Skeletal muscle satellite cell (primary cell): ENCODE data around the gene ZFP64.
"Not testable (repeated sequence)": the region's sequence is repeated elsewhere in the genome, so short reads cannot be mapped to it uniquely, and the experiment has no call there.

Experiments
- H3K27me3 ChIP-seq: 2 replicates; pipeline ENCODE4 v1.7.0; 2013; ENCODE audit warnings: low read length; ENCODE audit not compliant: control insufficient read depth, insufficient read depth
- H3K36me3 ChIP-seq: 2 replicates; pipeline ENCODE4 v1.7.0; 2013; ENCODE audit warnings: mild to moderate bottlenecking, control low read depth, low read length; ENCODE audit not compliant: insufficient read depth
- H3K4me1 ChIP-seq: 2 replicates; pipeline ENCODE4 v1.7.0; 2013; ENCODE audit warnings: low read length; ENCODE audit not compliant: control insufficient read depth, insufficient read depth
- H3K4me2 ChIP-seq: 2 replicates; pipeline ENCODE4 v1.7.0; 2013; ENCODE audit warnings: mild to moderate bottlenecking, low read length
- H3K4me3 ChIP-seq: 2 replicates; pipeline ENCODE4 v1.7.0; 2013; ENCODE audit warnings: low read length
- H3K9ac ChIP-seq: 2 replicates; pipeline ENCODE4 v1.7.0; 2013; ENCODE audit warnings: mild to moderate bottlenecking, low read depth, low read length, moderate library complexity
- H3K9me3 ChIP-seq: replicated peaks from 2 replicates; pipeline ENCODE4 v1.7.0; 2013; ENCODE audit warnings: mild to moderate bottlenecking, control low read depth, low read length

ZFP64 gene

DNA sequence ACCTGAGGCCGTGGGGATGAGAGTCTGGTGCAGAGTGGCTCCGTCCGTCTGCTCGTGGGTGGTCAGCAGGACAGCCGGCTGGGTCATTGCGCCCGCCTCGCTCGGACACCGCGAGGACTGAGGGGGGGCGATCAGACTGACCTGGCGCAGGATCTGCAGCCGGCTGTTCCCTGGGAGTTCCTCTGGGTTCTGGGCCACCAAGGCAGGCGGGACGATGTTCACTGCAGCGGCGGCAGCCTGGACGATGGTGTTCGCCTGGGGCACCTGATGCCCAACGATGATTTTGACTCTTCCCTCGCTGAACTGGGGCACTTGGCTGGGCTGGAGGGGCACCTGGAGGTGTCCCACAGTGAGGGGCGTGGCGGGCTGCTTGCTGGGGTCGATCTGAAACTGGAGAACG lies 39.2 kb downstream of the ZFP64 start:
- Histone ChIP-seq H3K4me3 (no peak overlapping the region), H3K36me3 (peaks cover 17% of the 10 kb centered on the region), H3K9ac (no peak overlapping the region), H3K27me3 (no peaks in the 10 kb centered on the region), H3K4me2 (no peak overlapping the region), H3K4me1 (no peaks in the 10 kb centered on the region), H3K9me3 (no peaks in the 10 kb centered on the region)

GRCh38 chr20:52150440-52151258 lies 40.9 kb downstream of the ZFP64 start:
- H3K27me3 ChIP-seq: no peaks in the 10 kb centered on the region
- no peak overlapping the region for H3K9ac ChIP-seq
- H3K4me2 ChIP-seq: no peak overlapping the region
- H3K9me3 ChIP-seq: no peaks in the 10 kb centered on the region
- H3K4me3 ChIP-seq: no peak overlapping the region
- H3K4me1 ChIP-seq: no peaks in the 10 kb centered on the region
- peaks cover 8% of the 10 kb centered on the region for H3K36me3 ChIP-seq

DNA sequence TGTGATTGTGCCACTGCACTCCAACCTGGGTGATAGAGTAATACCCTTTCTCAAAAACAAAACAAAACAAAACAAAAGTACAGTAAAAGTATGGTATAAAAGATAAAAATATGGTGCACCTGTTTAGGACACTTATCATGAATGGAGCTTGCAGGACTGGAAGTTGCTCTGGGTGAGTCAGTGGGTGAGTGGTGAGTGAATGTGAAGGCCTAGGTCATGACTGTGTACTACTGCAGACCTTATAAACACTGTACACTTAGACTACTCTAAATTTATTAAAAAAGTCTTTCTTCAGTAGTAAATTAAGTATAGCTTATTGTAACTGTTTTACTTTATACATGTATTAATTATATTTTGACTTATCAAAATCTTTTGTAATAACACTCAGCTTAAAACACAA lies 46.0 kb downstream of the ZFP64 start:
- Histone ChIP-seq H3K9ac (no peak overlapping the region), H3K4me1 (no peaks in the 10 kb centered on the region), H3K27me3 (no peaks in the 10 kb centered on the region), H3K4me3 (no peak overlapping the region), H3K36me3 (no peaks in the 10 kb centered on the region), H3K9me3 (no peaks in the 10 kb centered on the region), H3K4me2 (no peak overlapping the region)

DNA sequence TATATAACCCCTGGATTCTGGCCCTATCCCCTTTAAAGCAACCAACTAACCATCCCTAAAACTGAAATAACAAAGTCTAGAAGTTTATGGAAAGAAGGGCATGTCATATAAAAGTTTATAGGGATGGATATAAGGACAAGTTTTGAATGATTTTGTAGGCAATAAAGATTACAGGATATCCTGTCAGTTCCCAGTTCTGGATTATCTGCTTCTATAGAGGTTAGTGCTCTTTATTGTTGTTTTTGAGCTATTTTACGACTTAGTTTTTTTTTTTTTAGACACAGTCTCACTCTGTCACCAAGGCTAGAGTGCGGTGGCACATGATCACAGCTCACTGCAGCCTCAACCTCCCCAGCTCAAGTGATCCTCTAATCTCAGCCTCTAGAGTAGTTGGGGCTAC lies 48.3 kb downstream of the ZFP64 start:
- Histone ChIP-seq H3K9me3 (no peaks in the 10 kb centered on the region), H3K4me3 (no peak overlapping the region), H3K27me3 (no peaks in the 10 kb centered on the region), H3K9ac (no peak overlapping the region), H3K36me3 (no peaks in the 10 kb centered on the region), H3K4me2 (no peak overlapping the region), H3K4me1 (no peaks in the 10 kb centered on the region)

GRCh38 chr20:52142757-52143156 lies 48.8 kb downstream of the ZFP64 start:
- Histone ChIP-seq H3K27me3 (no peaks in the 10 kb centered on the region), H3K4me2 (no peak overlapping the region), H3K9me3 (no peaks in the 10 kb centered on the region), H3K4me3 (no peak overlapping the region), H3K9ac (no peak overlapping the region), H3K36me3 (no peaks in the 10 kb centered on the region), H3K4me1 (no peaks in the 10 kb centered on the region)

GRCh38 chr20:52139986-52140385 lies 51.6 kb downstream of the ZFP64 start:
- no peak overlapping the region for H3K9ac ChIP-seq
- H3K4me1 ChIP-seq: no peaks in the 10 kb centered on the region
- no peaks in the 10 kb centered on the region for H3K27me3 ChIP-seq
- H3K4me3 ChIP-seq: no peak overlapping the region
- H3K4me2 ChIP-seq: no peak overlapping the region
- no peaks in the 10 kb centered on the region for H3K9me3 ChIP-seq
- H3K36me3 ChIP-seq: no peaks in the 10 kb centered on the region

DNA sequence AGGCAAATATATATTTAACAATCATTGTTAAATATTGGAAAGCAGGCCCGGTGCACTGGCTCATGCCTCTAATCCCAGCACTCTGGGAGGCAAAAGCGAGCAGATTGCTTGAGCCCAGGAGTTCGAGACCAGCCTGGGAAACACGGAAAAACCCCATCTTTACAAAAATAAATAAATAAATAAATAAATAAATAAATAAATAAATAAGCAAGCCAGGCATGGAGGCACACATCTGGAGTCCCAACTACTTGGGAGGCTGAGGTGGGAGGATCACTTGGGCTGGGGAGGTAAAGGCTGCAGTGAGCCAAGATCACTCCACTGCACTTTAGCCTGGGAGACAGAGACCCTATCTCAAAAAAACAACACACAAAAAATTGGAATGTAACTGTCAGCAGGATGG lies 53.7 kb downstream of the ZFP64 start:
- Histone ChIP-seq H3K4me1 (no peaks in the 10 kb centered on the region), H3K9ac (no peak overlapping the region), H3K4me2 (no peak overlapping the region), H3K4me3 (no peak overlapping the region), H3K36me3 (no peaks in the 10 kb centered on the region), H3K9me3 (no peaks in the 10 kb centered on the region), H3K27me3 (no peaks in the 10 kb centered on the region)

- H3K36me3 ChIP-seq, H3K27me3 ChIP-seq, H3K4me1 ChIP-seq, H3K9ac ChIP-seq, H3K9me3 ChIP-seq, H3K4me3 ChIP-seq, H3K4me2 ChIP-seq: not testable (repeated sequence)
Measured at GRCh38 chr20:52133714-52134113, 57.9 kb downstream of the ZFP64 start.

DNA sequence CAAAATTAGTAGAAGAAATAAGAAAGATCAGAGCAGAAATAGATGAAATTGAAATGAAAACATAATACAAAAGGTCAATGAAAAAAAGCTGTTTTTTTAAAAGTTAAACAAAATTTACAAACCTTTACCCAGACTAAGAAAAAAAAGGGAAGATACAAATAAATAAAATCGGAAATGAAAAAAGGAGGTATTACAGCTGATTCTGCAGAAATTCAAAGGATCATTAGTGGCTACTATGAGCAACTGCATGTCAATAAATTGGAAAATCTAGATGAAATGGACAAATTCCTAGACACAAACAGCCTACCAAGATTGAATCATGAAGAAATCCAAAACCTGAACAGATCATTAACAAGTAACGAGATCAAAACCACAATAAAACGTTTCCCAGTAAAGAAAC lies 59.2 kb downstream of the ZFP64 start:
- no peaks in the 10 kb centered on the region for H3K27me3 ChIP-seq

DNA sequence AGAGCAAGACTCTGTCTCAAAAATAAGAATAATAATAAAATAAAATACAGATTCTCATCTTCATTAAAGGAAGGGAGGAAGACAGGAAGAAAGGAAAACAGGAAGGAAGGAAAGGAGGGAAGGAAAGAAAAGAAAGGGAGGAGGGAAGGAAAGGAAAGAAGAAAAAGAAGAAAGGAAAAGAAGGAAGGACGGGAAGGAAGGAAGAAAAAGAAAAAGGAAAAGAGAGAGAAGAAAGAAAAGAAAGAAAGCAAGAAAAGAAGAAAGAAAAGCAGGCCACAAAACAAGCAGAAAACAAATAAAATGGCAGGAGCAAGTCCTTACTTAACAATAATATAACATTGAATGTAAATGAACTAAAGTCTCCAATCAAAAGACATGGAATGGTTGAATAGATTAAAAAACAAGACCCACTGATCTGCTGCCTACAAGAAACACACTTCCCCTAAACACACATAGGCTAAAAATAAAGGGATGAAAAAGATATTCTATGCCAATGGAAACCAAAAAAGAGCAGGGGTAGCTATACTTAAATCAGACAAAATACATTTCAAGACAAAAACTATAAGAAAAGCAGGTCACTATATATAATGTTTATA lies 60.4 kb downstream of the ZFP64 start:
- Histone ChIP-seq H3K27me3 (no peaks in the 10 kb centered on the region), H3K9ac (no peak overlapping the region), H3K9me3 (no peaks in the 10 kb centered on the region)

More for the DNA sequence above, 59.2 kb downstream of the ZFP64 start:
- Histone ChIP-seq H3K9ac (no peak overlapping the region), H3K36me3 (no peaks in the 10 kb centered on the region), H3K4me2 (no peak overlapping the region), H3K4me3 (no peak overlapping the region), H3K4me1 (no peaks in the 10 kb centered on the region), H3K9me3 (no peaks in the 10 kb centered on the region)

GRCh38 chr20:52130406-52130805 lies 61.2 kb downstream of the ZFP64 start:
- Histone ChIP-seq H3K4me3 (no peak overlapping the region), H3K9me3 (no peaks in the 10 kb centered on the region), H3K4me1 (no peaks in the 10 kb centered on the region), H3K9ac (no peak overlapping the region), H3K36me3 (no peaks in the 10 kb centered on the region), H3K4me2 (no peak overlapping the region), H3K27me3 (no peaks in the 10 kb centered on the region)

More for the DNA sequence above, 60.4 kb downstream of the ZFP64 start:
- no peak overlapping the region for H3K4me3 ChIP-seq
- H3K4me2 ChIP-seq: no peak overlapping the region
- H3K36me3 ChIP-seq: no peaks in the 10 kb centered on the region
- no peaks in the 10 kb centered on the region for H3K4me1 ChIP-seq

DNA sequence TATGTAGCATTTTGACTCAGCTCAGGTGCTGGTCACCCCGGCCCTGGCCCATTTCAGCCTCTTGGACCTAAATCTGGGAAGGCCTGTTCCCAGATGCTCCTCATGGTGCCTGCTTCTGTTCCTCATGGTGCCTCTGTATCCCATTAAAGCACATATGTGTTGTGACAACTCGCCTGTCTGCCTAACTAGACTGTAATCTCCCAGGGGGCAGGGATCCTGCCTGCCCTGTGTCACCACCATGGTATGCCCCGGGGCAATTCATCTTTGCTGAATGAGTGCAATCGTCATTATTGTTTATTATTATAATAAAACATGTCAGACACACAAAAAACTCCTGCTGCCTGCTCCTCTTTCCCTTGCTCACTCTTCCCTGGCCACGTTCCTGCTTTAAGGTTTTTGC lies 62.0 kb downstream of the ZFP64 start:
- no peak overlapping the region for H3K9ac ChIP-seq
- H3K4me3 ChIP-seq: no peak overlapping the region
- no peaks in the 10 kb centered on the region for H3K9me3 ChIP-seq
- H3K4me1 ChIP-seq: no peaks in the 10 kb centered on the region
- H3K27me3 ChIP-seq: no peaks in the 10 kb centered on the region
- H3K4me2 ChIP-seq: no peak overlapping the region
- no peaks in the 10 kb centered on the region for H3K36me3 ChIP-seq
